ENCODE measurements around the gene ELOF1. TPM values are rescaled to one million over a fixed set of nuclear protein-coding genes. Genes with fewer than 3 reads are reported as not detected.

ELOF1 gene
- total RNA-seq, 1 experiment from 2014 or later: 52.5 TPM

DNA sequence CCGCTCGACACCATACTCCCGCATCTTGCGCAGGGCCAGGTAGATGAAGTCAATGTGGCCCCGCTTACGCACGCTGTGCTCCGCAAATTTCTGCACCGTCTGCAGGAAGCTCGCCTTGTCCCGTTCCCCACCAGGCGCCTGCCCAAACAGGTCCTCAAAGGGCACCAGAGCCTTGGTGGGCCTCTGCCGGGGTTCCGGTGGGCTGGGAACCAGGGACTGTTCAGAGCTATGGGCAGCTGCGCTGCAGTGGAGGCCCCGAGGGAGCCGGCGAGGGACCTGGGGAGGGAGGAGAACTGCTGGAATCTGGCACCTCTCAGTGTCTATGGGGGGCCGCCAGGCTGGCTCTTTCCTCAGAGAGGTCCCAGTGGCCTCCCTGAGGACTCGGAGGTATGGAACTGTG lies 45.1 kb downstream of the ELOF1 start:
- no peak overlapping the region for H3K4me2 ChIP-seq (ENCODE audit: low read depth, low read length, poor library complexity, severe bottlenecking)
- no peak overlapping the region for H2AFZ ChIP-seq (ENCODE audit: low read length)
- no peaks in the 10 kb centered on the region for H3K4me1 ChIP-seq (ENCODE audit: low read length)
- H4K20me1 ChIP-seq (ENCODE audit: insufficient read depth, low read depth, low read length): no peaks in the 10 kb centered on the region
- no peaks in the 10 kb centered on the region for H3K27me3 ChIP-seq (ENCODE audit: low read length)
- H3K36me3 ChIP-seq (ENCODE audit: insufficient read depth, low read length): 0 out of 2 replicates have a peak, but pooled peaks cover 8% of the 10 kb centered on the region
- no peaks in the 10 kb centered on the region for H3K79me2 ChIP-seq (ENCODE audit: low read length)
- H3K4me3 ChIP-seq (ENCODE audit: low read length): no peak overlapping the region
- H3K9me2 ChIP-seq (replicated peaks; ENCODE audit: insufficient read depth, low read length): no peaks in the 10 kb centered on the region
- DNase-seq: no peak
- no peak overlapping the region for H3K27ac ChIP-seq (ENCODE audit: low read length)
- H3K9ac ChIP-seq (ENCODE audit: low read length): no peak overlapping the region
- H3K9me3 ChIP-seq (ENCODE audit: low read length): no peaks in the 10 kb centered on the region

DNA sequence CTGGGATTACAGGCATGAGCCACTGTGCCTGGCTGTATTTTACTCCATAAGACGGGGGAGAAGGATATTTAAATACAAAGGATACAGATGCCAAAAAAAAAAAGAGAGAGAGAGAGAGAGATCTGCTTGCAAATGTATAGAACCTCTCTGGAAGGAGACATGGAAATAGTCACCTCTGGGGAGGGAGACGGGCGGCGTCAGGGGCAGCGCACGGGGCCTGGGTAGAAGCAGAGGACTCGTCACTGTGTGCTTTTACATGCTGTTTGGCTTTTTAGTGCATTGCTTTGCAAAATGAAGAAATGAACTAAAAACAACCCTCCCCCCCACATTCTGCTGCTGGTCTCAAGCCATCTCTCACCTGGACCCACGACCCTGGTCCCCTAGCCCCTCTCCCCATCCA lies 48.6 kb downstream of the ELOF1 start:
- H3K4me3 ChIP-seq (ENCODE audit: low read length): no peak overlapping the region
- H3K4me2 ChIP-seq (ENCODE audit: low read depth, low read length, poor library complexity, severe bottlenecking): no peak overlapping the region
- H3K36me3 ChIP-seq (ENCODE audit: insufficient read depth, low read length): 0 out of 2 replicates have a peak, but pooled peaks cover 4% of the 10 kb centered on the region
- H2AFZ ChIP-seq (ENCODE audit: low read length): no peak overlapping the region
- H4K20me1 ChIP-seq (ENCODE audit: insufficient read depth, low read depth, low read length): no peaks in the 10 kb centered on the region
- no peak overlapping the region for H3K9ac ChIP-seq (ENCODE audit: low read length)
- no peaks in the 10 kb centered on the region for H3K9me3 ChIP-seq (ENCODE audit: low read length)
- peaks cover 10% of the 10 kb centered on the region for H3K79me2 ChIP-seq (ENCODE audit: low read length)
- H3K9me2 ChIP-seq (replicated peaks; ENCODE audit: insufficient read depth, low read length): no peaks in the 10 kb centered on the region
- no peak for DNase-seq
- H3K27ac ChIP-seq (ENCODE audit: low read length): no peak overlapping the region
- no peaks in the 10 kb centered on the region for H3K27me3 ChIP-seq (ENCODE audit: low read length)
- H3K4me1 ChIP-seq (ENCODE audit: low read length): peaks cover 20% of the 10 kb centered on the region

DNA sequence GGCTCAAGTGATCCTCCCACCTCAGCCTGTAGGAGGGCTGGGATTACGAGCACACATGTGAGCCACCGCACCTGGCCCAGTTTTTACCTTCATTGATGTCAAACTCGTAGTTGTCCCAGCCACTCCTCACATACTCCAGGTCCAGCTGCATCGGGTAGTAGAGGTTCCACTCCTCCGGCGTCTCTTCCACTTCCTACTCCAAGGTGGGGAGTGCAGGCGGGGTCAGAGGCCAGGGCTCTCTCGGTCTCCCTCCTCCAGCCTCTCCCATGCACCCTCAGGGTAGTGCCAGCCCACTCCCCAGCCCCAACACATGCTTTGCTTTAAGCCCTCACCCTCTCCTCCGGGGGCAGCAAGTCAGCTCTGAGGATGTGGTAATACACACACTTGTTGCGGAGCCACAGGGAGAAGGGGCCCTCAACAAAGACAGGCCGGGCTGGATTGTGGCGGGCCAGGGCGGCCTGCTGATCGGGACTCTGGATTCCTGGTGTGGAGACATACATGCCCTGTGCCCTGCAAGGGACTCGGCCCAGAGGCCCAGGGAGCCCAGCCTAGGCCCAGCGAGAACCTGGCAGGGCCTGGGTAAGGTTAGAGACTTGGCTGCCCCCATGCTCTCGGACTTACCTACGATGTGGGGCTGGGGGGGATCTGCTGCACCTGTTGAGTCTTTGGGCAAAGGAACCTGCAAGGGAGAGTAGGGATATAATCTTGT lies 51.5 kb downstream of the ELOF1 start:
- Histone ChIP-seq H3K4me1 (ENCODE audit: low read length) (peaks cover 27% of the 10 kb centered on the region), H3K4me3 (ENCODE audit: low read length) (peak overlapping the region; percentile 86; the same call in 1 of the 2 replicates), H3K9me2 (replicated peaks; ENCODE audit: insufficient read depth, low read length) (no peaks in the 10 kb centered on the region), H3K79me2 (ENCODE audit: low read length) (peaks cover 27% of the 10 kb centered on the region), H4K20me1 (ENCODE audit: insufficient read depth, low read depth, low read length) (no peaks in the 10 kb centered on the region), H3K9ac (ENCODE audit: low read length) (peak overlapping the region; percentile 89), H3K36me3 (ENCODE audit: insufficient read depth, low read length) (0 out of 2 replicates have a peak, but pooled peaks cover 4% of the 10 kb centered on the region), H3K4me2 (ENCODE audit: low read depth, low read length, poor library complexity, severe bottlenecking) (peak overlapping the region; percentile 96), H3K9me3 (ENCODE audit: low read length) (no peaks in the 10 kb centered on the region), H3K27ac (ENCODE audit: low read length) (no peak overlapping the region), H3K27me3 (ENCODE audit: low read length) (no peaks in the 10 kb centered on the region), H2AFZ (ENCODE audit: low read length) (no peak overlapping the region)
- no peak for DNase-seq

DNA sequence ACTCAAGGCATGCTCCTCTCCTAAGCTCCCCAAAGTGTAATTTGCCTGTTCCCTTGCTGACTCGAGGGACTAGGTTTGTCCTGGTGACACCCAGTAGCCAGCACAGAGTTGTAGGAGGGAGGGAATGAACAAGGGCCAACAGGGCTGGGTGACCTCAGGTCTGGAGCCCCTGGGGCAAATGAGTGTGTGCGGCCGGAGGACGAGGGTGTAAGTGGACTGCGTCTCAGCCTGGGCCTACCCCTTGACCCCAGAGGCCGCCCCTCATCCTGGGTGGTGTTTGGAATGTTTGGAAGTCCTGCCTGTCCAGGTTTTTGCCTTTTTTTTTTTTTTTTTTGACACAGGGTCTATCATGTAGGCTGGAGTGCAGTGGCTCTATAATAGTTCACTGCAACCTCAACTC lies 52.1 kb downstream of the ELOF1 start:
- Histone ChIP-seq H3K9me3 (ENCODE audit: low read length) (no peaks in the 10 kb centered on the region), H3K79me2 (ENCODE audit: low read length) (peaks cover 29% of the 10 kb centered on the region), H3K4me1 (ENCODE audit: low read length) (peaks cover 27% of the 10 kb centered on the region), H3K4me2 (ENCODE audit: low read depth, low read length, poor library complexity, severe bottlenecking) (peak overlapping the region; percentile 96), H2AFZ (ENCODE audit: low read length) (no peak overlapping the region), H3K27me3 (ENCODE audit: low read length) (no peaks in the 10 kb centered on the region), H3K27ac (ENCODE audit: low read length) (peak overlapping the region; percentile 11; the same call in 1 of the 2 replicates), H3K9me2 (replicated peaks; ENCODE audit: insufficient read depth, low read length) (no peaks in the 10 kb centered on the region), H4K20me1 (ENCODE audit: insufficient read depth, low read depth, low read length) (no peaks in the 10 kb centered on the region), H3K9ac (ENCODE audit: low read length) (peak overlapping the region; percentile 89), H3K4me3 (ENCODE audit: low read length) (peak overlapping the region; percentile 86), H3K36me3 (ENCODE audit: insufficient read depth, low read length) (0 out of 2 replicates have a peak, but pooled peaks cover 4% of the 10 kb centered on the region)
- no peak for DNase-seq

DNA sequence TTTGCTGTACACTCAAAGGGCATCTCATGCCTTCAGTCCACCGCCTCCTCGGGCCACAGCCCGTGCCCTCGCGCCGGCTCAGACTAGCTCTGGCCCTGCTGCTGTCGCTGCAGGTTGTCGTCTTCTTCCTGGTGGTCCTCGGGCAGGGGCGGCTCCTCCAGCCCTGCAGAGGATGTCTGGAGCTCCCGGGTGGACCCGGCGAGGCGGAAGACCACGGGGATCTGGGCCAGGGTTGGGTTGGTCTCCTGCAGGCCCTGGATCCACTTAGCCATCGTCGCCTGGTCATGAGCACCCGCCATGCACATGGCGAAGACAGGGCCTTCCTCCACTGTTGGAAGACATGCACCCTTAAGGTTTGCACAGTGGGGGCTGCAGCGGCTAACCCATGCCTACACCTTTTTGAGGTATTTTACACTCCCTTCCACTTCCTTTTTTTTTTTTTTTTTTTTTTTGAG lies 52.9 kb downstream of the ELOF1 start:
- Histone ChIP-seq H2AFZ (ENCODE audit: low read length) (peak overlapping the region; percentile 21; the same call in 1 of the 2 replicates), H3K9me3 (ENCODE audit: low read length) (no peaks in the 10 kb centered on the region), H3K4me1 (ENCODE audit: low read length) (peaks cover 27% of the 10 kb centered on the region), H3K27me3 (ENCODE audit: low read length) (no peaks in the 10 kb centered on the region), H3K9me2 (replicated peaks; ENCODE audit: insufficient read depth, low read length) (no peaks in the 10 kb centered on the region), H3K9ac (ENCODE audit: low read length) (peak overlapping the region; percentile 89), H3K4me3 (ENCODE audit: low read length) (peak overlapping the region; percentile 86), H3K27ac (ENCODE audit: low read length) (peak overlapping the region; percentile 68), H3K4me2 (ENCODE audit: low read depth, low read length, poor library complexity, severe bottlenecking) (peak overlapping the region; percentile 96), H3K79me2 (ENCODE audit: low read length) (peaks cover 29% of the 10 kb centered on the region), H4K20me1 (ENCODE audit: insufficient read depth, low read depth, low read length) (no peaks in the 10 kb centered on the region), H3K36me3 (ENCODE audit: insufficient read depth, low read length) (0 out of 2 replicates have a peak, but pooled peaks cover 3% of the 10 kb centered on the region)
- DNase-seq: no peak

DNA sequence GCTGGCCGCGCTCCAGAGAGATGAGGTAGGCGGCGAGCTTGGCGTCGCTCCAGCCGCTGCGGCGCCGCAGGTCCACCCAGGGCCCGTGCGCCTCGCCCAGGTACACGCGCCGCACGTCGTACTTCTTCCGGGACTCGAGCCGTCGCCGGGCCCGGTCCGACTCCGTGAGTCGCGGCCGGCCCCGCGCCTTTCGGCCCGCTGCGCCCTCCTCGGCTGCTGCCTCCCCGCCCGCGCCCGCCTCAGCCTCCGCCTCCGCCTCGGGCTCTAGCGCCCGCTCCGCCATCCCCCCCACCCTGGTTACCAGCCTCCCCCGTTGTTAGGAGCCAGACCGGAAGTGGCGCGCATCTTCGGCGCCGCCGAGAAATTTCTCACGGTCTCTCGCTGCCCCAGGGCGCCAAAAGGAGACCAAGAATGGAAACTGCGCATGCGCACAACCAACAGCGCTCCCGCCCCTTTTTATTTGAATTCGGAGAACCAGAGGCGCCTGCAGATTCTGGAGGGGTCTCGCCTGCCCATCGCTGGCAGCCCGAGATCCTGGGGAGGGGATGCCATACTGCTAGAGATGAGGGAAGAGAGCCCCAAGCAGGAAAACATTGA lies 53.4 kb downstream of the ELOF1 start, which contains the start of gene ZNF653:
Gene ZNF653, minus strand, starts transcription at position 336 of the 597 bp plus-strand sequence. Its CDS starts 53 bp downstream, at position 283.
- Histone ChIP-seq H3K9me2 (replicated peaks; ENCODE audit: insufficient read depth, low read length) (no peaks in the 10 kb centered on the region), H3K4me1 (ENCODE audit: low read length) (peaks cover 27% of the 10 kb centered on the region), H3K4me3 (ENCODE audit: low read length) (peak within 1 kb of the TSS; percentile 86), H3K27me3 (ENCODE audit: low read length) (no peaks in the 10 kb centered on the region), H3K27ac (ENCODE audit: low read length) (peak within 1 kb of the TSS; percentile 70), H4K20me1 (ENCODE audit: insufficient read depth, low read depth, low read length) (no peaks in the 10 kb centered on the region), H3K9me3 (ENCODE audit: low read length) (no peaks in the 10 kb centered on the region), H3K36me3 (ENCODE audit: insufficient read depth, low read length) (no peaks in the 10 kb centered on the region), H2AFZ (ENCODE audit: low read length) (peak within 1 kb of the TSS; percentile 42; the same call in 1 of the 2 replicates), H3K79me2 (ENCODE audit: low read length) (peaks cover 29% of the 10 kb centered on the region), H3K4me2 (ENCODE audit: low read depth, low read length, poor library complexity, severe bottlenecking) (peak within 1 kb of the TSS; percentile 96), H3K9ac (ENCODE audit: low read length) (peak within 1 kb of the TSS; percentile 89)
- DNase-seq: peak; percentile 98

DNA sequence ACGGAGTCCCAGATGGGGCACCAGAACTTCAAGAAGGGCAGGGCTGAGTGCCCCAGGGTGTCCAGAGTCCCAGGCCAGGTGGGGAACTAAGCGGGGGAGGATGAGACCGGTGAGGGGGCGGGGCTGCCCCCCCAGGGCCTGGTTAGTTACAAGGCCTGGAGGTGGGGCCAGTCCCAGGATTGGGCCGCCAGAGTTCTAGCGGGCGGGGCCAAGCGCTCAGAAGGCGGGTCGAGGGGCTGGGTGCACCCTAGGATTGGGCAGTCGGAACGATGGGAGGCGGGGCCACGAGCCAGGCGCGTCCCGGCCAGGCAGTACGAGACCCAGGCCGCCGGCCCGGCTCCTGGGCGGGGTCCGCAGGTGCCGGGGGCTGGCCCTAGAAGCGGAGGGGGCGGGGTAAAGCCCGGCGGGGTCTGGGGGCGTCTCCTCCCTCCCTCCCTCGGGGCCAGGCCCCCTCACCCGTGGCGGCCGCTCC lies 54.0 kb downstream of the ELOF1 start:
- Histone ChIP-seq H3K4me3 (ENCODE audit: low read length) (peak overlapping the region; percentile 86), H3K4me1 (ENCODE audit: low read length) (peaks cover 27% of the 10 kb centered on the region), H3K36me3 (ENCODE audit: insufficient read depth, low read length) (no peaks in the 10 kb centered on the region), H2AFZ (ENCODE audit: low read length) (peak overlapping the region; percentile 42; the same call in 1 of the 2 replicates), H3K27me3 (ENCODE audit: low read length) (no peaks in the 10 kb centered on the region), H4K20me1 (ENCODE audit: insufficient read depth, low read depth, low read length) (no peaks in the 10 kb centered on the region), H3K4me2 (ENCODE audit: low read depth, low read length, poor library complexity, severe bottlenecking) (peak overlapping the region; percentile 96), H3K9me3 (ENCODE audit: low read length) (no peaks in the 10 kb centered on the region), H3K27ac (ENCODE audit: low read length) (peak overlapping the region; percentile 70), H3K79me2 (ENCODE audit: low read length) (peaks cover 29% of the 10 kb centered on the region), H3K9me2 (replicated peaks; ENCODE audit: insufficient read depth, low read length) (no peaks in the 10 kb centered on the region), H3K9ac (ENCODE audit: low read length) (peak overlapping the region; percentile 89)
- peak; percentile 99 for DNase-seq

DNA sequence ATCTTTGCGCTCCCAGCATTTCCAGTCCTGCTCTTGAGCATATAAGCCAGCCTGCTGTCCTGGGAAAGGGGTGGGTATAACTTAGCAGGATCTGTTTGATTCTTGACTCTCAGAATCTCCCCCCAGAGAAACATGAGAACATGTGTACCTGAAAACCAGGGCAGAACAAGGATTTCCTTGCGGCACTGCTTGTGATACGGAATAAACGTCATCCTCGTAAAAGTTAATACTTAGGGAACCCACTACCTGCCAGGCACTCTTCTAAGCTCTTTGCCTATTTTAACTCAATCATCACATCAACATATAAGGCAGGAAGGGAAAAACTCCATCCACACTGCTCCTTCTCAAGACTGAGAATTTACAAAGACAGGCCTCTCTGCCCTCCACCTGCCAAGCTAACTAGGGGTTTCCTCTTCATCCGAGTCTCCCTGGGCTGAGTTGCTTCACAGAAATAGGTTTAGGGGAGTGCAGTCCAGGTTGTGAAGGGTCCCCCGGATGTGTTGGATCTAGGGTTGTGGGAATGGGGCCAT lies 54.5 kb downstream of the ELOF1 start:
- Histone ChIP-seq H3K79me2 (ENCODE audit: low read length) (peaks cover 29% of the 10 kb centered on the region), H3K4me3 (ENCODE audit: low read length) (peak overlapping the region; percentile 86), H3K4me2 (ENCODE audit: low read depth, low read length, poor library complexity, severe bottlenecking) (peak overlapping the region; percentile 96), H3K9me2 (replicated peaks; ENCODE audit: insufficient read depth, low read length) (no peaks in the 10 kb centered on the region), H4K20me1 (ENCODE audit: insufficient read depth, low read depth, low read length) (no peaks in the 10 kb centered on the region), H3K9me3 (ENCODE audit: low read length) (no peaks in the 10 kb centered on the region), H3K36me3 (ENCODE audit: insufficient read depth, low read length) (no peaks in the 10 kb centered on the region), H3K4me1 (ENCODE audit: low read length) (peaks cover 27% of the 10 kb centered on the region), H3K9ac (ENCODE audit: low read length) (peak overlapping the region; percentile 79), H2AFZ (ENCODE audit: low read length) (no peak overlapping the region), H3K27ac (ENCODE audit: low read length) (no peak overlapping the region), H3K27me3 (ENCODE audit: low read length) (no peaks in the 10 kb centered on the region)
- no peak for DNase-seq
